Neural progenitor cell (in vitro differentiated cells): Measurements from ENCODE around the gene DIRAS2.

Experiments used
- CTCF ChIP-seq: fragments of 200-600 bp; sonication (generic); IDR thresholded peaks from 2 replicates; pipeline ENCODE4 v1.5.1; 2017; ENCODE audit warnings: antibody characterized with exemption, mild to moderate bottlenecking
- EZH2 ChIP-seq: fragments of 200-600 bp; sonication (generic); IDR thresholded peaks from 2 replicates; pipeline ENCODE4 v1.6.1; 2017; ENCODE audit warnings: antibody characterized with exemption, mild to moderate bottlenecking, moderate library complexity
- EZH2phosphoT487 ChIP-seq: fragments of 200-600 bp; sonication (generic); IDR thresholded peaks from 2 replicates; pipeline ENCODE4 v1.6.1; 2017; ENCODE audit warnings: antibody characterized with exemption

GRCh38 chr9:90580576-90580975 lies 62.0 kb downstream of the DIRAS2 start:
- TF ChIP-seq CTCF (no peak), EZH2phosphoT487 (no peak), EZH2 (no peak)
